Occipital lobe (tissue), 2 donors: ENCODE results near the gene C6orf136. TPM values are rescaled to one million over a fixed set of nuclear protein-coding genes. Genes with fewer than 3 reads are reported as not detected.

Experiments used
- DNase-seq: peaks from one replicate; lab custom pipeline; 2025; lab: John Stamatoyannopoulos, UW
- total RNA-seq: library from RNA; depleted of rRNA; stranded (reverse); fragments of >200 nt; gene quantifications from one replicate; pipeline ENCODE4 v1.2.3, GENCODE V29; 2014

C6orf136 gene
- total RNA-seq, 1 donor from 2014 or later = 18.4 TPM

DNA sequence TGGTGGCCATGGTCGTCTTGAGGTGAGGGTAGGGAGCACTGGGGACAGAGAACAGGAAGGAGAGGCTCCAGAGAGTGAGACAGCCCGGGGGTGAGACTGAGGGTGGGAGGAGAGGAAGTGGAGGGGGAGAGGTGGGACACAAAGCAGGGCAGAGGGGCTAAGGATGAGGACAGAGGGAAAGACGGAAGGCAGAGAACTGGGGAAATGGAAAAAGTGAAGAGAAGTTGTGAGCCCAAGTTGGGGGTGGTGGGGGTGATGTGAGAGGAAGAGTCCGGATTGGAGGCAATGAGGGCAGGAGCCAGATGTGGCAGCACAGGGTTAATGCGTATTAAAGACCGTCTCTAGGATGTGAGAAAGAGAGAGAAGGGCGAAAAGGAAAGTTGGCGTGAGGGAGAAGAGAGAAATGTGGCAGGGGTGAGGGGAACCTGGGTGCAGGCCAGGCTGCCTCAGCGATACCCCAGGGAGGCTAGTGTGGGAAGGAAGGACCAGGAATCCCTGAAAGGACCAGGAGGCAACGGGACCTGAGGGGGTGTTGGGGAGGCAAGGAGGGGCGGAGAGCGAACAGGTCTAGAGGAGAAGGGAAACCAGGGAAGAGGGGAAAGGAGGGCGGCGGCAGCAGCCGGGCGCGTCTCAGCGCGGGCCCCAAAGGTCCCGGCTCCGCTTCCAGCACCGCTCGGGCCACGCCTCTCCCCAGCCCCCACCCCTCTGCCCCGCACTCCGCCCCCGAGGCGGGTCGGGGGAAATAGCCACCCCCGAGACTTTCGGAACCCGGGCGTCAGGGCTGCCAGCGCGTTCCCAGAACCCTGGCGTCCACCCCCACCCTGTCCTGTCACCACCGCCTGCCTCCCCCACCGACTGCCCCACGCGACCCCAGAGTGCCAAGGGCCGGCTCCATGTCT, 39.3 kb downstream of the C6orf136 start, which contains the start of gene PPP1R18:
PPP1R18 (minus strand) TSS at position 637 of the 899 bp plus-strand sequence; CDS start at position 10, 627 bp downstream.
- no peak for DNase-seq

DNA sequence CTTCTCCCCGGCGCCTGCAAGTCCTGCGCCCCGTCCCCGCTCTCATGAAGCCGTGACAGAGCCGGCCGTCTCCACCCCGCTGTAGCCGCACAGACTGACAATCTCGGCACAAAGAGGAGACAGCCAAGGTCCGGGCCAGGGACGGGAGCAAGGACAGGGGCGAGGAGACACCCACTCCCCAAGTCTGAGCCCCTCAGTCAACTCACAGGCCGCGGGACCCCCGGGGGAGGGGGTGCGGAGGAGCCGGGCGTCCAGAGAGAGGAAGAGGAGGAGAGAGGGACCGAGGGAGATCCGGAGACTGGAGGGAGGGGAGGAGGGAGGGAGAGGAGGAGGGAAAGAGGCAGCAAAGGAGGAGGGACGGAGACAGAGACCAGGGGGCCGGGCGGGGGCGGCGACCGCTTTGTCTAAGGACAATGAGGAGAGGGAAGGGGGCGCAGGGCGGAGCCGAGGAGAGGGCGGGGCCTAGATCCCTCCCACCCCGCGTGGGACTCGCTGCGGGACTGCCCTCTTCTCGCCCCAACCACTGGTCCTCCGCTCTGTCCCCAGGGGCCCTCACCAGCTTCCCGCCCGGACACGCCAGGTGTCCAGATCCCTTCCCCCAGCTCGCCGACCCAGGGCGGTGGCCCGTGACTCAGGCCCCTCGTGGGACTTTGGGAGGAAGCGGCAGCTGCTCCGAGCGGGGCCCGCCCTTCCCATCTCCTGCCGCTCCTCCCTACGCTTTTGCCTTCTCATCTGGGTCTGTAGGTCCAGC, 40.1 kb downstream of the C6orf136 start:
- DNase-seq = peak; percentile 69

DNA sequence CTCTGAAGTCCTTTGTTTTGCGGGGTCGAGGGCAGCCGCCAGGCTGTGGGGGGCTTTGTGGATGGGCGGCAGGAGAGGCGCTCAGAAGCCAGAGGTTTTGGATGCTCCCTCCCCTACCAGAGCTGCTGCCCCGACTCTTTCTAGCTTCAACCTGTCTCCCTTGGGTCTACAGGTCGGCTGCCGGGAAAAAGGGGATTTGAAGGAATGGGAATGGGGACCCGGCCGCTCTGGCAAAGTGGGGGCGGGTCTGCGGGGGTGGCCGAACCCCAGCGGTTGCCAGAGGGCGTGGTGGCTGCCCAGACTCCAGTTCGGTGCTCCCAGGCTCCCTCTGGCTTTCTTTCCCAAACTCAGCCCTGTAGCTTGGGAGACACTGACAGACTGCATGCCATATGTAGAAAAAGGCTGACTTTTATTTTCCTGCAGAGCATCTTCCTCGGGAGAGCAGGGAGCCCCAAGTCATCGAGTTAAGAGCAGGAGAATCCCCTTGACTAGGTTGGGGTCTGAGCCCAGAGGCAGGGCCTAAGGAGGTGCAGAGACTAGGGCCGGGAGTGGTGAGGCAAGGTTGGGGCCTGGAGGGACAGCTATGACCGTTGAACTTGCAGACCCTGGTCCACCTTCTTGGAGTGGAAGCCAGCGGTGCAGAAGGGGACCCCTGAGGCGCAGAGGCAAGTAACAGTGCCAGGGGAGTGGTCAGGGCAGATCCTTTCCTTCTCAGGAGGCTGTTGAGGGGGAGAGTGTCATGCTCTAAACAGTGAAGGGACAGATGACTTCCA, 40.9 kb downstream of the C6orf136 start:
- no peak for DNase-seq

DNA sequence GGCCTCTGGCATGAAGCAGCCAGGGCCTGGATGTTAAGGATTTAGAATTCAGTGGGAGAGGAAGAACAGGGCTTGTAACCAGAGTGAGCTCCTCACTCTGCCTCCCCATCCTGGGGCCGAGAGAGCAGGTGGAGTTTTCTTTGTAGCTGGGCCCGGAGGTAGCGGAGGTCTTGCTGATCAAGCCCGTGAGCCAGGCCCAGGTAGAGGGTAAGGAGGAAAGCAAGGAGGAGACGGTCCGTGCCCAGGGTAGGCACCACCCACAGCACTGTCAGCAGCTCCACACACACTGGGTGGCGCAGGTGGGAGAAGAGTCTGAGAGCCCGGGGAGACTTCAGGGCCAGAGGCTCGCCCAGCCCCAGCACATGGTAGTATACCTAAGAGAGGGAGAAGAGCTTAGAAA, 41.6 kb downstream of the C6orf136 start:
- DNase-seq = no peak

DNA sequence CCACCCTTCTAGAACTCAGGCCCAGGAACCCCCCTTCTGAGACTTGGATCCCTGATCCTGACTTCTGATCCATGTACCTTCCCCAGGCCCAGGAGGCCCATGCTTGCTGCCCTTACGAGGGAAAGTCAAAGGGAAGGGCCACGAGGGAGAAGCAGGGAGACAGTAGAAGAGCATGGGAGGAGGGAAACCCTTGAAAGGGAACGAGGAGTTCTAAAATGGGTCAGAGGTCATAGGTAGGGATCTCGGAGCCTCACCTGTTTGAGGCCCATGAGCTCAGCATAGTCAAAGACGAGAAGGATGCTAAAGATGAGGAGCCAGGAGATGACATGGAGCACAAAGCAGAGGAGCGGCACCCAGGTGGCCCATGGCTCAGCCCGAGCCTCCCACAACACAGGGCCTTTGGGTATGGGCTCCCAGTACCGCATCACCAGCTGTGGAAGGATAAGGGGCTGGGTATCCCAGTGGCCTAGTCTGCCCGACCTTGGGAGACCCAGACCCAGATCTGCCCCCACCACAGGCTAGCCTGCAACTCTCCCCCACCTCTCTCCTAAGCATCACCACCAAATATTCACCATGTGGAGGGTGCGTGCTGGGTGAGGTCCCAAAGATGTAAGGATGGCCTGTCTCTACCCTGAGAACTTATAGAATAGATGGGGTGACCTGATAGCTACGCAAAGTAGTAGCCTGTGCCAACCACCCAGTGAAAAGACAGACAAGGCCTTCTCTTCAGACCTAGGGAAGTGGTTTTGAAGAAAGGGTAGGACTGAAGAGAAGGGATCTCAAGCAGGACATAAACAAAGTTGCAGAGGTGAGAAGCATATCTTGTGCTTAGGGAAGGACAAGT, 42.3 kb downstream of the C6orf136 start:
- no peak for DNase-seq

DNA sequence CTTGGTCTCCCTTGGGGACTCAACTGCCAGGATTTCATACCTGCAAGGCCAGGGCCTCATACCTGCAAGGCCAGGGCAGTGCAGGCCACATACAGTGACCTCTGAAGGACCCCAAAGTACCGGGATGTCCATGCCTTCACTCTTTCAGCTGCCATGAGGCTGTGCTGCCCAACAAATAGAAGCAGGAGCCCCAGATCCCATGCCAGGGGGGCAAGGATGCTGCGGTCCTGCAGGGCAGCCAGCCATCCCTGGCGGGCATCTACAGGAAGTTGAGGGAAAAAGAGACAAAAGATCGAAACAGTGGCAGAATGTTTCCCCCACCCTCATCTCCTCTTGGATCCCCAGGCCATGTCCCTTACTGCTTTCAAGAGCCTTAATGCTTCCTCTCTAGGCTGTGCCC, 43.1 kb downstream of the C6orf136 start:
- no peak for DNase-seq

DNA sequence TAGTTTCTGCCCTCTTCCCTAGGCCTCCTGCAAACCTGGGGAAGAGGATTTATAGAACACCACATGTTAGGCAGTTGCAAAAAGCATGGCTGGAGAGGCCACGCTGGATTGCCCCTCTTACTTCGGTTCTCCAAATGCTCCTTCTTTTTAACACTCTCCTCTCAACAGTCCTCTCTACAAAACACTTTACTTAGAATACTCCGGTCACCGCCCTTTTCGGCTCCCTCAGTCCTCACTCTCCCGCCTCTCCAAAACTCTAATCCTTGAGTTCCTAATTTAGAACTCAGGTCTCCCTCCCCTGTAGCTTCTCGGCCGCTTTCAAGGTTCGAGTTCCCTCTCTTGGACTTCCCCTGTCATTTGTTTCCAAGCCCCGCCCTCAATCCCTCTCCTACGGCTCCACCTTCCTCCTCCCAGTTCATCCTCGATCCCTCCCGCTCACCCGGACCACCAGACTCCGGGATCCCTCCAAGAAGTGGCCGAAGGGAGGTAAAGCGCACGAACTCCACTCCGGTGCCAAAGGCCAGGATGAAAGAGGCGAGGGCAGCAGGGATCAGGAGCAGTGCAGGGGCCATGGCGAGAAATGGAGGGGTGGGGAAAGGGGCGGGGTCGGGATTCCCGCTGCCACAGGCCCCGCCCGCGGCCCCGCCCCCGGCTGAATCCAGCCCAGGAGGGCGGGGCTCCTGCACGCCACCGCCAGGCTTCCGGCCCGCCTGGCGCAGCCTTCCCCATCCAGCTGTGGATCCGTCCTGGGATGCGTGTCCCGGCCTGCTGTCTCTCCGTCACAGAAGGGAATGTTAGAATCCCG, 43.7 kb downstream of the C6orf136 start, which contains the start of gene NRM:
NRM (minus strand) TSS at position 582 of the 805 bp plus-strand sequence; CDS start at position 572, 10 bp downstream.
- DNase-seq = peak; percentile 78

DNA sequence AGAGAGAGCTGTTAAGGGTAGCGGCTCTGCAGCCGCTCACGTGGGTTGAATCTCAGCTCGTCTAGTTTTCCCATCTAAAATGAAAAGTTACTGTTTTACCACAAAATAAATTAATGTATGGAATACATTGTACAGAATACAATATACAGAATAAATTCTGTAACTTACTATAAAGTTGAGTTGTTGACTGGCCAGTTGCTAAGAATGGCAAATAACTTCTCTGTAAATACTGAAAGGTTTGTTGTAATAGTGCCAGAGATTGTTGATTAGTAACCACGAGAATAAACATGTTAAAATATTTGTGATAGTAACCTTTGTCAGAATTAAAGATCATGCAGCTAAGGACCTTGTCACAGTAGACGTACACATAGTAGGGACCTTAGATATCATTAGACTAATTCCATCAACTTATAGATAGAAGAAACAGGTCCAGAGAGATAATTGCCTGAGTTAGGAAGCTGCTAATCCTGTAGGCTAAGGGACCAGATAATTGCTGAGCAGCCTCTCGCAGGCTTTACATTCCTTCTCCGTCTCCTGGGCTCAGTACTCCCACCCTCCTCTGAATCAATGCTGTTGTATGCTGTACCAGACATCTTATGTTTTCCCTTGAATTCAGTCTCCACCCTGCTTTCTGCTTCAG, 44.4 kb downstream of the C6orf136 start:
- DNase-seq = no peak

DNA sequence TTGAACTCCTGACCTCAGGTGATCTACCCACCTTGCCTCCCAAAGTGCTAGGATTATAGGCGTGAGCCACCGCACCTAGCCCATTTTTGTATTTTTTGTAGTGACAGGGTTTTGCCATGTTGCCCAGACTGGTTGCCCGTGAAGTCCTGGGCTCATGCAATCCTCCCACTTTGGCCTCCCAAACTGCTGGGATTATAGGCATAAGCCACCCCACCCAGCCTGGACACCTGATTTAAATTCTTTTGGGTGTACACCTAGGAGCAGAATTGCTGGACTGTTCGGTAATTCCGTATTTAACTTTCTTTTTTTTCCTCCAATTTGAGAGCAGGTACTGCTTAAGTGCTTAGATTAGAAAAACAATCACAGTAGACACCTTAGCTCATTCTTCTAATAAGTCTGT, 49.5 kb downstream of the C6orf136 start:
- DNase-seq = no peak

DNA sequence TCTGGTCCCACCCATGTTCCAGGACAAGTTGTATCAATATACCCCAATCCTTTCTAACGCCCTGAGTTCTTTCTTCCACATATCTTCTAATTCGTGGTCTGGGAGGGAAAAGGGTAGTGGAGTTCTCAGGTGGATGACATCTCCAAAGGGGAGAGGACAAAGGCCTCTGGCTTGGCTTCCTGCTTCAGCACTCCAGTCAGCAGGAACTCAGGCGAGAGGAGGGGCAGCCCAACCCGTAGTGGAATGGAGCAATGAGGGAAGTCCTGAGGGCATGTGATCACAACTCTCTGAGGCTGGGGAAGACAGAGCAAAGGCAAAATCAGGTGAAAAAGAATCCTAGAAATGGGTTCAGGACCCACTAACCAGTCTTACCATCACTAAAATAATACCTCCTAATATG, 53.4 kb downstream of the C6orf136 start:
- no peak for DNase-seq

Other genes with a start within 250 kb of the C6orf136 start
- 29.8 TPM for gene HLA-E, start 157.6 kb upstream of the C6orf136 start, total RNA-seq
- gene GNL1, start 90.6 kb upstream of the C6orf136 start, total RNA-seq = 38.1 TPM
- gene PRR3, start 89.8 kb upstream of the C6orf136 start, total RNA-seq = 13.6 TPM
- 17.5 TPM for gene ABCF1, start 75.7 kb upstream of the C6orf136 start, total RNA-seq
- 55.7 TPM for gene PPP1R10, start 29.9 kb upstream of the C6orf136 start, total RNA-seq
- 39.9 TPM for gene MRPS18B, start 29.3 kb upstream of the C6orf136 start, total RNA-seq
- gene ATAT1, start 20.3 kb upstream of the C6orf136 start, total RNA-seq = 38.4 TPM
- 20.9 TPM for gene DHX16, start 25.9 kb downstream of the C6orf136 start, total RNA-seq
- 34.5 TPM for gene PPP1R18, start 39.5 kb downstream of the C6orf136 start, total RNA-seq
- 1.2 TPM for gene NRM, start 43.9 kb downstream of the C6orf136 start, total RNA-seq
- gene MDC1, start 70.1 kb downstream of the C6orf136 start, total RNA-seq = 12.5 TPM
- 1,190 TPM for gene TUBB, start 73.2 kb downstream of the C6orf136 start, total RNA-seq
- gene FLOT1, start 95.6 kb downstream of the C6orf136 start, total RNA-seq = 43.4 TPM
- gene IER3, start 97.4 kb downstream of the C6orf136 start, total RNA-seq = 3.0 TPM
- gene DDR1, start 237.4 kb downstream of the C6orf136 start, total RNA-seq = 108 TPM